WERI-Rb-1 (cell line): ENCODE data around the gene SNCAIP.

Source experiments
- DNase-seq: peaks from one replicate; pipeline ENCODE4 v3.0.0-alpha.2; 2020
- H3K27ac ChIP-seq: fragments of 250-450 bp; sonication (Bioruptor Pico); 2 replicates; pipeline ENCODE4 v1.5.1; 2020; ENCODE audit warnings: mild to moderate bottlenecking, moderate library complexity
- H3K27me3 ChIP-seq: fragments of 250-450 bp; sonication (Bioruptor Pico); 2 replicates; pipeline ENCODE4 v1.5.1; 2021; ENCODE audit warnings: mild to moderate bottlenecking, low read depth, moderate library complexity; ENCODE audit not compliant: insufficient read depth, severe bottlenecking
- H3K36me3 ChIP-seq: fragments of 250-450 bp; sonication (Bioruptor Pico); 2 replicates; pipeline ENCODE4 v1.5.1; 2020; ENCODE audit warnings: mild to moderate bottlenecking, moderate library complexity
- H3K4me3 ChIP-seq: 2 replicates; pipeline ENCODE4 v1.5.1; 2011; ENCODE audit warnings: low read depth, mild to moderate bottlenecking, control low read depth, low read length
- H3K9me3 ChIP-seq: fragments of 250-450 bp; sonication (Bioruptor Pico); 2 replicates; pipeline ENCODE4 v1.5.1; 2021; ENCODE audit warnings: mild to moderate bottlenecking, moderate library complexity; ENCODE audit not compliant: severe bottlenecking
- CTCF ChIP-seq: IDR thresholded peaks from 2 replicates; pipeline ENCODE4 v1.5.1; 2011; ENCODE audit warnings: low read depth, mild to moderate bottlenecking, control low read depth, inconsistent platforms, low read length

The SNCAIP gene

GRCh38 chr5:122286541-122286940, 25.5 kb upstream of the SNCAIP start:
- H3K9me3 ChIP-seq: no peaks in the 10 kb centered on the region
- TF ChIP-seq CTCF: no peak
- no peaks in the 10 kb centered on the region for H3K27me3 ChIP-seq
- H3K4me3 ChIP-seq: no peak overlapping the region
- H3K36me3 ChIP-seq: no peaks in the 10 kb centered on the region
- no peak for DNase-seq
- H3K27ac ChIP-seq: no peak overlapping the region

GRCh38 chr5:122287101-122287500, 24.9 kb upstream of the SNCAIP start:
- Histone ChIP-seq H3K27ac (no peak overlapping the region), H3K9me3 (no peaks in the 10 kb centered on the region), H3K4me3 (no peak overlapping the region), H3K36me3 (no peaks in the 10 kb centered on the region), H3K27me3 (no peaks in the 10 kb centered on the region)
- no peak for DNase-seq
- no peak for TF ChIP-seq CTCF

GRCh38 chr5:122291000-122291901, 20.8 kb upstream of the SNCAIP start:
- DNase-seq: no peak
- H3K27ac ChIP-seq: no peak overlapping the region
- no peaks in the 10 kb centered on the region for H3K27me3 ChIP-seq
- no peak overlapping the region for H3K4me3 ChIP-seq
- H3K9me3 ChIP-seq: no peaks in the 10 kb centered on the region
- H3K36me3 ChIP-seq: no peaks in the 10 kb centered on the region
- TF ChIP-seq CTCF: no peak

- Histone ChIP-seq H3K9me3 (no peaks in the 10 kb centered on the region), H3K27ac (no peak overlapping the region), H3K4me3 (no peak overlapping the region), H3K27me3 (no peaks in the 10 kb centered on the region), H3K36me3 (no peaks in the 10 kb centered on the region)
- DNase-seq: no peak
- TF ChIP-seq CTCF: no peak
These were observed 19.7 kb upstream of the SNCAIP start for GRCh38 chr5:122292332-122292731.

- peak; percentile 53 for TF ChIP-seq CTCF
- peak; percentile 23 for DNase-seq
- Histone ChIP-seq H3K9me3 (no peaks in the 10 kb centered on the region), H3K27me3 (no peaks in the 10 kb centered on the region), H3K36me3 (no peaks in the 10 kb centered on the region), H3K27ac (no peak overlapping the region), H3K4me3 (no peak overlapping the region)
These were observed 16.9 kb upstream of the SNCAIP start for GRCh38 chr5:122295138-122295537.
